B cell (primary cell): ENCODE data around the gene EXOC3. TPM values are rescaled to one million over a fixed set of nuclear protein-coding genes. Genes with fewer than 3 reads are reported as not detected.

Experiments
- ATAC-seq: fragments of 200-7000 bp; cut with Tn5 transposase; one replicate; pipeline ENCODE4 v1.10.0; 2021; ENCODE audit warnings: low read depth, mild to moderate bottlenecking, moderate number of reproducible peaks, moderate library complexity
- CTCF ChIA-PET: fragments of 350-600 bp; sonication (Branson Sonifier 250); formaldehyde crosslinking; loops from one replicate; lab custom pipeline; 2021; ENCODE audit warnings: antibody characterized with exemption, inconsistent platforms; lab: Charles Lee
- POLR2A ChIA-PET: fragments of 350-600 bp; sonication (Branson Sonifier 250); formaldehyde crosslinking; loops from one replicate; lab custom pipeline; 2021; ENCODE audit warnings: antibody characterized with exemption; lab: Charles Lee
- DNase-seq: peaks from one replicate; pipeline ENCODE4 v3.0.0; 2013
- H2AFZ ChIP-seq: 2 replicates; pipeline ENCODE4 v1.6.1; 2012; ENCODE audit warnings: mild to moderate bottlenecking, low read depth, low read length; ENCODE audit not compliant: insufficient read depth, poor library complexity, severe bottlenecking
- H3K27ac ChIP-seq, 2 donors: 1 replicate in 1 of 2; 2 replicates in 1 of 2; pipeline ENCODE4 v1.5.1; 2012 to 2013; ENCODE audit warnings: low read length in 2 of 2, mild to moderate bottlenecking in 2 of 2, moderate library complexity in 1 of 2
- H3K27me3 ChIP-seq, 4 experiments: fragments of 200-600 bp in 1 of 4; sonication (generic) in 1 of 4; replicated peaks in 1 of 4; 1 replicate in 2 of 4; 2 replicates in 2 of 4; pipeline versions ENCODE4 v1.6.1 to v1.7.0; 2013 to 2016; ENCODE audit warnings: low read length in 3 of 4, mild to moderate bottlenecking in 2 of 4, mixed read lengths in 1 of 4, moderate library complexity in 1 of 4; ENCODE audit not compliant: insufficient read depth in 4 of 4, control insufficient read depth in 3 of 4; ENCODE audit errors: control extremely low read depth in 1 of 4
- H3K36me3 ChIP-seq, 2 experiments: replicated peaks in 1 of 2; 1 replicate in 1 of 2; 2 replicates in 1 of 2; pipeline versions ENCODE4 v1.6.1 to v1.7.1; 2013; ENCODE audit warnings: low read length in 1 of 2; ENCODE audit not compliant: insufficient read depth in 2 of 2, control insufficient read depth in 1 of 2; ENCODE audit errors: control extremely low read depth in 1 of 2, extremely low read depth in 1 of 2
- H3K4me1 ChIP-seq, 2 donors: fragments of 200-600 bp in 1 of 2; sonication (generic) in 1 of 2; 1 replicate in 1 of 2; 2 replicates in 1 of 2; pipeline versions ENCODE4 v1.5.1 to v1.6.1; 2013 to 2017; ENCODE audit warnings: low read length in 2 of 2; ENCODE audit not compliant: control insufficient read depth in 2 of 2, insufficient read depth in 2 of 2
- H3K4me2 ChIP-seq: replicated peaks from 2 replicates; pipeline ENCODE3; 2012; ENCODE audit warnings: mild to moderate bottlenecking, low read depth, low read length; ENCODE audit not compliant: poor library complexity, severe bottlenecking
- H3K4me3 ChIP-seq, 5 experiments: fragments of 200-600 bp in 1 of 5; sonication (generic) in 1 of 5; 1 replicate in 3 of 5; 2 replicates in 2 of 5; pipeline versions ENCODE4 v1.5.1 to v1.7.0; 2011 to 2016; ENCODE audit warnings: low read length in 4 of 5, mild to moderate bottlenecking in 4 of 5, low read depth in 2 of 5, control low read depth in 1 of 5, moderate library complexity in 1 of 5; ENCODE audit not compliant: insufficient read depth in 1 of 5; ENCODE audit errors: control extremely low read depth in 1 of 5, extremely low read depth in 1 of 5
- H3K79me2 ChIP-seq: fragments of 200-600 bp; sonication (generic); one replicate; pipeline ENCODE4 v1.6.0; 2016; ENCODE audit warnings: low read length; ENCODE audit not compliant: control insufficient read depth, insufficient read depth
- H3K9ac ChIP-seq: fragments of 200-600 bp; sonication (generic); 2 replicates; pipeline ENCODE4 v1.6.1; 2017; ENCODE audit warnings: mild to moderate bottlenecking, low read length, moderate library complexity
- H3K9me3 ChIP-seq, 3 donors: one replicate each; pipeline versions ENCODE4 v1.6.1 to v1.7.1; 2013; ENCODE audit warnings: low read length in 2 of 3; ENCODE audit not compliant: control insufficient read depth in 2 of 3, insufficient read depth in 1 of 3; ENCODE audit errors: control extremely low read depth in 1 of 3
- H4K20me1 ChIP-seq: 2 replicates; pipeline ENCODE4 v1.6.0; 2012; ENCODE audit warnings: mild to moderate bottlenecking, low read length; ENCODE audit not compliant: insufficient read depth, control insufficient read depth, poor library complexity, severe bottlenecking
- H3K27ac Mint-ChIP-seq: one replicate; pipeline ENCODE4 v1.8.0; 2021; ENCODE audit warnings: mixed read lengths
- H3K27me3 Mint-ChIP-seq: one replicate; pipeline ENCODE4 v1.8.0; 2021; ENCODE audit warnings: mixed read lengths
- H3K4me1 Mint-ChIP-seq: one replicate; pipeline ENCODE4 v1.8.0; 2021; ENCODE audit warnings: mixed read lengths
- H3K4me3 Mint-ChIP-seq: one replicate; pipeline ENCODE4 v1.8.0; 2021; ENCODE audit warnings: mixed read lengths
- H3K9me3 Mint-ChIP-seq: one replicate; pipeline ENCODE4 v1.8.0; 2022; ENCODE audit warnings: mixed read lengths; ENCODE audit not compliant: insufficient read depth
- CTCF ChIP-seq: fragments of 200-600 bp; IDR thresholded peaks from one replicate; pipeline ENCODE4 v1.8.0; 2022; ENCODE audit warnings: antibody characterized with exemption, mild to moderate bottlenecking
- EZH2 ChIP-seq: IDR thresholded peaks from 2 replicates; pipeline ENCODE4 v1.6.1; 2012; ENCODE audit warnings: borderline replicate concordance, low read depth, mild to moderate bottlenecking, moderate library complexity, low read length; ENCODE audit not compliant: insufficient read depth, poor library complexity, severe bottlenecking
- WGBS: methylation state at CpG from one replicate; pipeline ENCODE4 v1.1.5; 2013; ENCODE audit warnings: missing lambda C conversion rate; ENCODE audit not compliant: insufficient coverage; 5-methylcytosine and 5-hydroxymethylcytosine counted together
- intact Hi-C: fragments of 100-400 bp; cut with micrococcal nuclease; formaldehyde crosslinking; loops from one replicate; pipeline ENCODE4 v1.10.0; 2022
- polyA plus RNA-seq: library from polyadenylated mRNA; depleted of rRNA; stranded (reverse); fragments of >200 nt; gene quantifications from 2 replicates; pipeline ENCODE4 v1.2.3, GENCODE V29; 2012
- total RNA-seq, 2 donors: library from RNA; stranded (reverse); fragments of 120-200 nt in 1 of 2; gene quantifications; 1 replicate in 1 of 2; 2 replicates in 1 of 2; pipeline versions ENCODE4 v1.2.3 to v1.2.4, GENCODE V29; 2013 to 2022

EXOC3 gene
- total and polyA plus RNA-seq, 2 donors (not counting 1 experiment from before 2014, with no cell fraction given) = 44.0 to 97.1 TPM

DNA sequence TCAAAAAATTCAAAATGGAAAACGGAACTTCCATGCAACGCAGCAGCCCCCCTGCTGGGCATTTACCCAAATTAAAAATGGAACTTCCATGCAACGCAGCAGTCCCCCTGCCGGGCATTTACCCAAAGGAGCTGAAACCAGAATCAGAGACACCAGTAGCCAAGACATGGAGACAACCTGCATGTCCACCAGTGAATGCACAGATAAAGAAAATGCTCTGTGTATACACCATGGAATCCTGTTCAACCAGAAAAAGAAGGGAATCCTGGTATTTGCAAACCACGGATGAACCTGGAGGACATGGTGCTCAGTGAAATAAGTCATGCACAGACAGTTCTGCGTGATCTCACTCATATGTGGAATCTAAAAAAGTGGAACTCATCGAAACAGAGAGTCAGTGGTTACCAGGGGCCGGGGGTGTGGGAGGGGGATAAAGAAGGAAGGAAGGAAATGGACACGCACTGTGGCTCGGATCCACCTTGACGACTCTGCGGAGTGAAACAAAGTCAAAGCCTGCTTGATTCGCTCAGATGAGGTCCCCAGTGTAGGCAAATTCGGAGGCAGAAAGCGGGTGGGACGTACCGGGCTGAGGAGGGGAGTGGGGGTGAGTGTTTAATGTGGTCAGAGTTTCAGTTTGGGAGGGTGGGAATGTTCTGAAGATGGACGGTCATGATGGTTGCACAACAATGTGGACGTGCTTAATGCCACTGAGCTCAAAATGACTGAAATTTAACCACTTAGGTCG lies 40.2 kb upstream of the EXOC3 start:
- H3K9me3 Mint-ChIP-seq = no peaks in the 10 kb centered on the region

More for the DNA sequence above, 40.2 kb upstream of the EXOC3 start:
- H3K27me3 ChIP-seq = peaks cover 0 to 24% (median 11%) of the 10 kb centered on the region in 4 experiments
- H3K4me1 Mint-ChIP-seq = peaks cover 45% of the 10 kb centered on the region
- no peaks in the 10 kb centered on the region for H3K36me3 ChIP-seq
- H2AFZ ChIP-seq = no peak overlapping the region
- TF ChIP-seq CTCF = no peak
- TF ChIP-seq EZH2 = no peak
- CTCF ChIA-PET = no interaction called here
- 22% methylated on average over 20 of the region's 20 CpGs for WGBS
- peak overlapping the region in 3 of 5 experiments; percentile 8 to 20 (median 16) for H3K4me3 ChIP-seq
- ATAC-seq (peak; percentile 53), DNase-seq (peak; percentile 79)
- no peak overlapping the region for H3K27ac ChIP-seq
- H3K9ac ChIP-seq = peak overlapping the region; percentile 36
- H3K4me2 ChIP-seq = peak overlapping the region; percentile 59
- H3K27me3 Mint-ChIP-seq = peaks cover 45% of the 10 kb centered on the region
- H3K79me2 ChIP-seq = no peaks in the 10 kb centered on the region
- H3K4me1 ChIP-seq = peaks cover 36 to 37% of the 10 kb centered on the region in 2 donors
- H3K4me3 Mint-ChIP-seq = peak overlapping the region; percentile 65
- POLR2A ChIA-PET = interaction anchor here (0.7 kb wide), 1 partner anchor 55 kb away, joined by 4 read pairs; no protein-coding TSS in a partner anchor
- intact Hi-C loops = no loop called here
- peaks cover 0 to 19% (median 0%) of the 10 kb centered on the region in 3 donors for H3K9me3 ChIP-seq
- H3K27ac Mint-ChIP-seq = peak overlapping the region; percentile 2
- H4K20me1 ChIP-seq = no peaks in the 10 kb centered on the region
